ENCODE data around the gene FAM174A.
"Not testable (repeated sequence)": the region's sequence is repeated elsewhere in the genome, so short reads cannot be mapped to it uniquely, and the experiment has no call there.

Gene FAM174A

DNA sequence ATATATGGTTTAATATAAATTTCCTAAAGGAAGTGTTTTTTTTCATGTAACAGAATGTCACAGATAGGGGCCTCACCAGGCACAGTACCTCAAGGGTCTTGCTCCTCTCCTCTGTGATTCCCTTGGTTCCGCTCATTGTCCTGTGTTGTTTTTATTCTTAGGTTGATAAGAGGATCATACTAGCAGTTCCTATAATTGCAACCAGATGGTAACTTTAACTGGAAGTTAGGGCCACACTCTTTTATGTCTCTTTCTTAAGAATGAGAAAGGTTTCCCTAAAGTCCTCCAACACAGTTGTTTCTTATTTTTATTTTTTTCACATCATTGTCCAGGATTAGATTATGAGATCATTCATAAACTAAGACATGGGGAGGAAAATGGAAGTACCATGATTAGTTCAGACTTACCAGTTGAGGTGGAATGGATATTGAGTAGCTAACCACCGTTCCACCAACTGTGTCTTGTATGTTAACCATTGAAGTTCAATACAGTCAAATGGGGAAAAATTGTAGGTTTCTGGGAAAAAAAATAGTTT lies 41.1 kb downstream of the FAM174A start:
- no peak for DNase-seq

DNA sequence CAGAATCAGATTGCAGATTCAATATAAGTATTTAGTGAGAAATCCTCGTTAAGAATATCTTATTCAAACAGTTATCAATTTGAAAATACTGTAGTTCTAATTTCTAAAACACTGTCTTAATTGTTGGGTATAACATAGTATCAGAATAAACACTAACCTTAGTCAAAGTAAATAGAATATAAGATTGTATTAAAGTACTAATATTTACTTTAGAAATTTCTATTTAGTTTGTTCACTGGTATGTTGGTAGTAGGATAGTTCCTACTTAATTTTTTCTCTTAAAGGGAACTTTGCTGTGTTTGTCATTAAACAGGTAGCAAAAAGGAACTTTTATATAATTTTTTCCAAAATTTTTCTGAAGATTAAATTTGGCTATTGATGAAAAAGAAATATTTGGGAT lies 42.3 kb downstream of the FAM174A start:
- DNase-seq = no peak

GRCh38 chr5:100584069-100584468 lies 48.9 kb downstream of the FAM174A start:
- DNase-seq = no peak

GRCh38 chr5:100584889-100585288 lies 49.7 kb downstream of the FAM174A start:
- no peak for DNase-seq

DNA sequence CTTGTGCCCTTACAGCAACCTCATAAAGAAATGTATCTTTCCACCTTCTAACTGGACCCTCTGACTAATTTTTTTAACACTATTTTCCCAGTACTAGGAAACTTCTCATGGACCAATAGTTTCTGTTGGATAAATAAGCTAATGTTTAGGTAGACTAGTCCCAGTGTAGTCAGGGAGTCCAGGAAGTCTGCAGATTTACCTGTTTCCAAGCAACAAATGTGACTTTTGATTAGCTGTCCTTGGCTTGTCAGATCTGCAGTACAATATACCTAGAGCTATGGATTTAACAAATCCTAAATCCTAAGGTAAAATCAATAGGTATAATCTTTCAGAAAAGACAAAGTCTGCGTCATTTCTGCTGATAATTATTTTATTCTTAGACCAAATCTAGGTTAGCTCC lies 55.7 kb downstream of the FAM174A start:
- no peak for DNase-seq

GRCh38 chr5:100595152-100595811 lies 60.1 kb downstream of the FAM174A start:
- peak; percentile 4 for DNase-seq

GRCh38 chr5:100595812-100596173 lies 60.6 kb downstream of the FAM174A start:
- DNase-seq = no peak

DNA sequence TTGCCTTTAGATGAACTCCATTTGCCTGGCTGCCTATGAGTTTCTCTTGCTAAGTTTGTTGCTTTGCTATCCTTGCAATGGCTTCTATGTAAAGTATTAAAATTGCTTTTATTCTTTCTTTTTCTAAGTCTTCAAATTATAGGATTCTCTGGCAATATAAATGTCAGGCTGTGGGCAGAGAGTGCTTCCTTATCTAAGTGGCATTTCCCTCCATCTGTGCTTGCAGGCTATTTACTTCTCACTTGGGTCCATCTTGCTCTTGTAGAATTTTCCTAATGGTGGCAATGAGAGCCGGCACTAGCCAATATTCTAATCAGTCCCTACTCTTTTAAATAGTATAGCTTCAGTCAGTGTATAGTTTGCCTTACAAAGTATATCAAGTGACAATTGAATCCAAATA lies 63.3 kb downstream of the FAM174A start:
- DNase-seq = no peak

- no peak for DNase-seq
These were observed 65.3 kb downstream of the FAM174A start for GRCh38 chr5:100600298-100600994.

- no peak for DNase-seq
These were observed 68.0 kb downstream of the FAM174A start for GRCh38 chr5:100603141-100603540.

- not testable (repeated sequence) for DNase-seq
These were observed 68.8 kb downstream of the FAM174A start for GRCh38 chr5:100604021-100604420.

GRCh38 chr5:100609594-100609993 lies 74.4 kb downstream of the FAM174A start:
- DNase-seq = peak; percentile 19

DNA sequence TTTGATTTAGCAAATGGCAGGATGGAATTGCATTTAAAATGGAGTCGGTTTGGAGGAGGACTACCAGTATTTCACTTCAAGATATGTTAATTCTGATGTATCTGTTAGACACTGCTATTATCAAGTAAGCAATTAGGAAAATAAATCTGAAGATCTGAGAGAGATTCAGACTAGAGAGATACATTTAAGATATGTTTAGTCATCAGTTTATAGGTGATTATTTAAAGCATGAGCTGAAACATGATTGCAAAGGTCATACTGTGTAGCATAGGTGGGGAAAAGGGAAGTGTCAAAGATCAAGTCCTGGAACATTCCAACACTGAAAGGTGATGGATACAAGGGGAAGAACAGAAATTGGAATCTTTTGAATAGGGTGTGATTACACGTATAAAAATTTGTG lies 79.1 kb downstream of the FAM174A start:
- DNase-seq = no peak

DNA sequence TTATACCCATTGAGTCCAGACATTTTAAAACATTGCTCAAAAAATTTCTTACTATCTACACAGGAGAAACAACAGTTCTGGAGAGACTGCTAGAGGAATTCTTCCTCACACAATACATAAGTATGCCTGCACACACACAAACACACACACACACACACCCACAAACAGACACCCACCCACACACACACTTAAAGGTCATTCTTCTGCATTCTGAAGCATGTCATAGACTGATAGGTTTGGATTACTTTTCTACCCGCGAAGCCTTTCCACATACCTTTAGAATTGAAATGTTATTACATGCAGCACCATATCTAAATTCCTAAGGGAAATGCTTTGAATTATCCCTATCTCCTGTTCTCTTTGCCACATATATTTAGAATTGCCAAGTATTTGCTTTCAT lies 80.2 kb downstream of the FAM174A start:
- DNase-seq = no peak

GRCh38 chr5:100616291-100616690 lies 81.1 kb downstream of the FAM174A start:
- DNase-seq = no peak

DNA sequence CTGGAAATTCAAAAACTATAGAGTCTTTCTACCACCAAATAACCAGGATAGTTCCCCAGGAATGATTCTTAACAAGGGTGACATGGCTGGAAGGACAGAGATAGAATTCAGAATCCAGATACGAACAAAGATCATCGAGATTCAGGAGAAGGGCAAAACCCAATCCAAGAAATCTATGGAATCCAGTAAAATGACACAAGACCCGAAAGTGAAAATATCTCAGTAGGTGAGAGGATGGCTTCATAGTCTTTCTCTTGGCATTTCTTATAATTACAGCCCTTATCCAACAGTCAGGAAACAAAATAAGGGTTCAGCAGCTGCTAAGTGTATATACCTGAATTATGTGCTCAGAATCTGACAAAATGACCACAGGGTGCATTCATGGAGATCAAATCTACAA lies 81.8 kb downstream of the FAM174A start:
- no peak for DNase-seq

DNA sequence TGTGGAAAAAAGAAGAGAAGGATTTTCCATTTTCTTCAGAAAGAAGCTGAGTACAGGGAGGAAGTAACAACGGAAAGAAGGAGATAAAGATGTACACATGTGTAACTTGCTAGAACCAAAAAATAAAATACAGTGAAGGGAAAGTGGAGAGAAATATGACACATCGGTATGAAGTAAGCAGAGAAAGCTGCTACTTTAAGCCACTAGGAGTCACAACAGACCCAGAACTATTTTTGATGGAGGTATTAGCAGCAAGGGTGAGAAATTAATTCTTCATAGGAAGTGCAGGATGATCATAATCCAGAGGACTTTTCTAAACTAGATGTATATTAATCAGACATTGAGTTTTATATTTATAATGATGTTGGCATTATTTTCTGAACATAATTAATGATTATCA lies 88.5 kb downstream of the FAM174A start:
- DNase-seq = peak; percentile 28

DNA sequence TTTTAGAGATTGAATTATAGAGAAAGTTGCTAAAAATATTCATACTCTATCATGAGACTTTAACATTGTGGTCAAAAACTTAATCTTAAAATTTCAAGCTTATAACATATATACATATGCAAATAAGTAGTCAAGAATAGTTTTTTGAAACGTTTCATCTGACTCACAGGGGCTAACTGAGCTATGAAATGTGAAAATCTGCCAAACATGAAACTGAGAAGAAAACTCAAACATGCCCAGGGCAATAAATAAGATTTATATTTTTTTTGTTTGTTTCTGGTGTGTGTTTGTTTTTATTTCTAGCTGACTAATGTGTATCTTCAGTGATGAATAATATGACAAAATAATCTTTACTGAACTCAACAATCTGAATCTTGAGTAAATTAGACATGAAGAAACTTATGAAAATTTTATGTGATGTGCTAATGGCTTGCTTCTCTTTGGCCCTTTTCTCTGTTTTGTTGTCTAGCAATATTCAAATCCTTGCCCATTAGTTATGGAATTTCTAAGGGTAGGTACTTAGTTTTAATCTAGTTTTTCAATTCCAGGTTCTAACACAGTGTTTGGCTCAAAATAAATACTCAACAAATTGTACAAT lies 99.9 kb downstream of the FAM174A start:
- no peak for DNase-seq

All from activated CD4-positive, alpha-beta T cell treated with anti-CD3 and anti-CD28 coated beads, Interleukin-2, amount 50 U/mL, for 16 hours (primary cell).